ENCODE data around the gene SPATA22.

Gene SPATA22

DNA sequence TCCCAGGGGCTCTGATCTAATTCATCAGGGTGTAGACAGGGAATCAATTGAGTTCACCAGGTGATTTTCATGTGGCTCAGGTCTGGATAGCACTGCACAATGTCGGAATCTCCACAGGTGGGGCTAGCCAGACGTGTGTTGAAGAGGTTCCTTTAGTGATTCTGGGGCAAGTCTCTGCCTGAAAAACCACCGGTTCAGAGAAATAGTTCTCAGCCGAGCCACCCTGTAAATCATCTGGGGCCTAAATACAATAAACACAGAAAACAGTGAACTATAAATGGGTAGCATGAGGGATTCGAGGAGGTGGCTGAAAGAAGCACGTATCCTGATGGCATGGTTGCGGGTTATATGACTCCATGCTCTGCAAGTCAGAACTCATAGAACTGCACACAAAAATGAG, 25.5 kb upstream of the SPATA22 start:
- TF ChIP-seq CTCF (conservative IDR thresholded peaks at IDR 0.05) (no peak), ZFX (IDR thresholded peaks at IDR 0.05) (no peak)
- no peak overlapping the region for H3K27ac ChIP-seq

- H3K27ac ChIP-seq = no peak overlapping the region
- TF ChIP-seq ZFX (IDR thresholded peaks at IDR 0.05) (no peak), CTCF (conservative IDR thresholded peaks at IDR 0.05) (no peak)
Observed at GRCh38 chr17:3485481-3486068, 14.0 kb upstream of the SPATA22 start.

DNA sequence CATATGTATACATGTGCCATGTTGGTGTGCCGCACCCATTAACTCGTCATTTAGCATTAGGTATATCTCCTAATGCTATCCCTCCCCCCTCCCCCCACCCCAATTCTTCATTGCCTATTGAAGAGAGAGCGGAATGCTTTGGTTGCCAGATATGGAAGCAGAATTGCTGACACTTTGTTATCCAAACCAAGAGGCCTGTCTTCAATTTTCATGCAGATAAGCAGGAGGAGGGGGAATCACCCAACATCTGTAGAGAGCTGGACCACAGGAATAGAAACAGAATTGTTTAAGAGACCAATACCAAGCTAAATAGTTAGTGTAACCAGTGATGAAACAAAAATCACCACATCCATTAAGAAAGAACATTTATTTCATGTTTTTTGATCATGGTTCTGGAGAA, 11.2 kb upstream of the SPATA22 start:
- no peak for TF ChIP-seq CTCF (conservative IDR thresholded peaks at IDR 0.05)
- TF ChIP-seq ZFX (IDR thresholded peaks at IDR 0.05) = no peak
- H3K27ac ChIP-seq = no peak overlapping the region

- TF ChIP-seq ZFX (IDR thresholded peaks at IDR 0.05) (no peak), CTCF (conservative IDR thresholded peaks at IDR 0.05) (no peak)
- no peak overlapping the region for H3K27ac ChIP-seq
Observed at GRCh38 chr17:3479988-3480387, 8.4 kb upstream of the SPATA22 start.

DNA sequence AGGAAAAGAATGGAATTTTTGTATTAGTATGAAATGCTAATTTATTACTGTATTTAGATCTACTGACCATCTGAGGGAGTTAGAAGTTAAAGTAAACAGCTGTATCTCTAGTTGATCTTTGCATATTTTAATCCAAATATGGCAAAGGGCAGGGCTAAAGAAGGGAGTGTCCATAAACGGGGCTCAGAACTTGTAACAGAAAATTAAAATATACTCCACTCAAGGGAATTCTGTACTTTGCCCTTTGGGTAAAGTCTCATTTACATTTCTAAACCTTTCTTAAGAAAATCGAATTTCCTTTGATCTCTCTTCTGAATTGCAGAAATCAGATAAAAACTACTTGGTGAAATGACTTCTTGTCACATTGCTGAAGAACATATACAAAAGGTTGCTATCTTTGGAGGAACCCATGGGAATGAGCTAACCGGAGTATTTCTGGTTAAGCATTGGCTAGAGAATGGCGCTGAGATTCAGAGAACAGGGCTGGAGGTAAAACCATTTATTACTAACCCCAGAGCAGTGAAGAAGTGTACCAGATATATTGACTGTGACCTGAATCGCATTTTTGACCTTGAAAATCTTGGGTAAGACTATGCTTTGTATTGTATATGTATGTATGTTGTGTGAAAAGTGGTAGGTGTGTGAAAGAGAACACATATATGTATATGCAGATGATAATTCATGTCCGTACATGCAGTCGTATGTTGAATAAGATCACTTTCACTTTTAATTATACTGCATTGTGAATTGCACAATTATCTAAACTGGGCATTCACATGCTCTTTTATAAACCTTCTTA, 4.4 kb upstream of the SPATA22 start, which contains the start of gene ASPA:
ASPA (plus strand) TSS at position 186 of the 799 bp plus-strand sequence; CDS start at position 349, 163 bp downstream.
- TF ChIP-seq CTCF (conservative IDR thresholded peaks at IDR 0.05) (no peak), ZFX (IDR thresholded peaks at IDR 0.05) (no peak)
- H3K27ac ChIP-seq = no peak within 1 kb of the TSS

DNA sequence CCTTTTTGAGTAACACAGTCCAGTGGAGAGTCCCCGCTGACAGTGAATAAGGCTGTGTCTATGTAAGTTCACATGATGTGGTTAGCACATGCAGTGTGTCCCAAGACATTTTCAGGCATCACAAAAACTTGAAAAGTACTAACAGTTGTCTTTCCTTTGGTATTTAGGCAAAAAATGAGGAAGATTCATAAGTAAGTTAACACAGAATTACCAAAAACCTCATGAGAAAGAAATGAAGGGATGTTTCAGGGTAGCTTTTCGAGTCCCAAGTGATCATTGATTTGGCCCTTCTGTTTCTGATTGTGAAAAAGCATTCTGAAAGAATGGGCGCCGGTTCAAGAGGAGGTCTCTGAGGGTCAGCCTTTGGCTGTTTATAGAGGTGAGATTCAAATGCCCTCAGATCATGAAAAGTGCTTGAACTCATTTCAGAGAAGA, 3.6 kb upstream of the SPATA22 start:
- no peak overlapping the region for H3K27ac ChIP-seq
- TF ChIP-seq ZFX (IDR thresholded peaks at IDR 0.05) = no peak
- TF ChIP-seq CTCF (conservative IDR thresholded peaks at IDR 0.05) = no peak

DNA sequence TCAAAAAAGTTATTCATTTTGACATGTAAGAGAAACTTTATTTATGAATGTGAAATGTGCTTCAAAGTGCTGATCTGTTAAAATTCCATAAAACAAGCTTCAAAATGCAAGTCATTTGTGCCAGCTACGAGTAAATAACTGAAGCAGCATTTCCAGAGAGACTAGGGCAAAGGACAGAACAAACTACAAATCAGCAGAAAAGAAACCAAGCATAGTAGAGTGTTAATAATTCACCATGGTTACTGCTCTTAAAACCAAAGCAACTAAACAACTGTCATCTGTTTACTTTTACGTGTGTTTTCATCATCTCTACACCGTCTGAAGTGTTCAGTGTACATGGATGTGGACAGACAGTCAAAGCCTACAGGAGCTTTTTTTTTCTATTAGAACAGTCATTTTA, 2.6 kb upstream of the SPATA22 start:
- H3K27ac ChIP-seq = no peak overlapping the region
- TF ChIP-seq CTCF (conservative IDR thresholded peaks at IDR 0.05) (no peak), ZFX (IDR thresholded peaks at IDR 0.05) (no peak)
